Measurements from ENCODE around the gene CRLF2.
"Not testable (repeated sequence)": the region's sequence is repeated elsewhere in the genome, so short reads cannot be mapped to it uniquely, and the experiment has no call there.

CRLF2 gene

DNA sequence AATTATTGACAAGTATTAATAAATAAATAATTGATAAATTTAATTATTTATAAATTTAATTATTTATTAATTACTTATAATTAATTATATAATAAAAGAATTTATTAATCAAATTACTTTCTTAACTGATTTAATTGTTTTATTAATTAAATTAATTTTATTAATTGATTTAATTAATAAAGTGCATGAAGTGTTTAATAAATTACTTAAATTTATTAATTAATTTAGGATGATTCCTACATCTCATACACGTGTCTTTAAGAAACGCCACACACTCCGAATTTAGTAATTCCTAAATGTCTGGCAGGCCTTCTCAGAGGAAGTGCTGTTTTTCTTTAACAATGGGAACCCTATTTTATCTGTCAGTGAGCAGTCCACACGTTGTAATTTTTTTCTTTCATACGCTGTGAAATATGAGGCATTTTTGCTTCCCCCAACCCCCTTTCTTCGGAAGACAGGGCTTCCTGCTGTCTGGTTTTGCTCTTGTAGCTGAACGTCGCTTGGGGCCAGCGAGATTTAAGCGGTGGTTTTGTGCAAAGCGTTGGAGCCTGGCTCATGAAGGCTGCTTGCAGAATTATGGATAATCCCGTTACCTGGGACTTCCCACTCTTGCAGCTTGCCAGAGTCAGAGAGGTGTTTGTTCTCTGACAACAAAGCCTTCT is 46.8 kb downstream of the CRLF2 start:
- peak; percentile 14 for DNase-seq

DNA sequence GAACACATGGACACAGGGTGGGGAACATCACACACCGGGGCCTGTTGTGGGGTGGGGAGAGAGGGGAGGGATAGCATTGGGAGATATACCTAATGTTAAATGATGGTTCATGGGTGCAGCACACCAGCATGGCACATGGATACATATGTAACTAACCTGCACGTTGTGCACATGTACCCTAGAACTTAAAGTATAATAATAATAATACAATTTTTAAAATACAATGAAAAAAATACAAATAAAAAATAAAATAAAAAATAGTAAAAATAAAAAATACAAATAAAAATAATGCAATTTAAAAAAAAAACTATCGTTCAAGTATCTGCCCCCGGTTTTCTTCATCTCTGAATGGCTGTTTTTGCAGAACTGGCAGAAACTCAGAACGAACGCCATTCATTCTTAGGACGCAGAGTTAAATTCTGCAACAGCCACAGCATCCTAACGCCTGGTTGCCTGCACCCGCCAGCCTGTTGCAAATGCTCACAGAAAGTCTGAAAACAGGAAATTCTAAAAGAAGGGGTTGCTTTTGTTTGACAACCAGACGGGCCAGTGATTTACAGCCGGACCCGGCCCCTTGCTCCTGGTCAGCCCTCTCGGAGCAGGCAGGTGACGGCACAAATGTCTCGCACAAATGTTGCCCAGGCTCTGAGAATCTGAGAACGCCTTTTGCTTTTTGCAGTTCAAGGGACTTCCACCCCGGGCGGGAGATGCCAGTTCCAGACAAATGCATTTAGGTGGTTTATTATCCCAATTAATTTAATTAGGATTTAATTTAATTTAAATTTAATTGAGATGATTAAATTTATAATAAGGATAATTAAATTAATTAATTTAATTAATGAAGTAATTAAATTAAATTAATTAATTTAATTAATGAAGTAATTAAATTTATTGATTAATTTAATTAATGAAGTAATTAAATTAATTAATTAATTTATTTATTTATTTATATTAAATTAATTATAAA is 47.8 kb downstream of the CRLF2 start:
- no peak for DNase-seq

DNA sequence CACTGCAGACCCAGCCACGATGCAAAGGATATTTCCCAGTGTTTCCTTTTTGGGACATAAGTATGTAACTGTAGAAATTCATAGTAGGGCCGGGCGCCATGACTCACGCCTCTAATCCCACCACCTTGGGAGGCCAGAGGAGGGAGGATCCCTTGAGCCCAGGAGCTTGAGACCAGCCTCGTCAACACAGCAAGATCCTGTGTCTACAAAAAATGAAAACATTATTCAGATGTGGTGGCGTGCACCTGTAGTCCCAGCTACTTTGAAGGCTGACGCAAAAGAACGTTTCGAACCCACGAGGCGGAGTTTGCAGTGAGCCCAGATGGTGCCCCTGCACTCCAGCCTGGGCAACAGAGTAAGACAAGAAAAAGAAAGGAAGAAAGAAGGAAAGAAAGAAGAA is 49.2 kb downstream of the CRLF2 start:
- DNase-seq = no peak

DNA sequence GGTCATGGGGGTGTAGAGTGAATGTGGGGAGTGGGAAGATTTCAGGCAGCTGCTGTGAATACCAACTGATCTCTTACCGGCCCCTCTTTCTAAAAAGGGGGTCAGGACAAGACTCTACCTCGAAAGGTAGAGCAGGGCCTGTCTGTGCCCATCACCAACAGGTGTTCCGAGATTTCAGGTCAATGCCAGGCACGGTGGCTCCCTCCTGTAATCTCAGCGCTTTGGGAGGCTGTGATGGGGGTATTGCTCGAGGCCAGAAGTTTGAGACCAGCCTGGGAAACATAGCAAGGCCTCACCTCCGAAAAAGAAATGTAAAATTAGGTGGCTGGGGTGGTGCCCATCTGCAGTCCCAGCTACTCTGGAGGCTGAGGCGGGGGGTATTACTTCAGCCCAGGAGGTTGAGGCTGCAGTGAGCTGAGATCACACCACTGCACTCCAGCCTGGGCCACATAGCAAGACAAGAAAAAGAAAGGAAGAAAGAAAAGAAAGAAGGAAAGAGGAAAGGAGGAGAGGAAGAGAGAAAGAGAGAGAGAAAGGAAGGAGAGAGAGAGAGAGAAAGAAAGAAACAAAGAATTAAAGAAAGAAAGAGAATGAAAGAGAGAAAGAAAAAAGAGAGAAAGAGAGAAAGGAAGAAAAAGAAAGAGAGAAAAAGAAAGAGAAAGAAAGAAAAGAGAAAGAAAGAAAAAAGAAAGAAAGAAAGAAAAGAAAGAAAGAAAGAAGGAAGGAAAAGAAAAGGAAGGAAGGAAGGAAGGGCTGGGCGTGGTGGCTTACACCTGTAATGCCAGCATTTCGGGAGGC is 50.1 kb downstream of the CRLF2 start:
- DNase-seq = no peak

DNA sequence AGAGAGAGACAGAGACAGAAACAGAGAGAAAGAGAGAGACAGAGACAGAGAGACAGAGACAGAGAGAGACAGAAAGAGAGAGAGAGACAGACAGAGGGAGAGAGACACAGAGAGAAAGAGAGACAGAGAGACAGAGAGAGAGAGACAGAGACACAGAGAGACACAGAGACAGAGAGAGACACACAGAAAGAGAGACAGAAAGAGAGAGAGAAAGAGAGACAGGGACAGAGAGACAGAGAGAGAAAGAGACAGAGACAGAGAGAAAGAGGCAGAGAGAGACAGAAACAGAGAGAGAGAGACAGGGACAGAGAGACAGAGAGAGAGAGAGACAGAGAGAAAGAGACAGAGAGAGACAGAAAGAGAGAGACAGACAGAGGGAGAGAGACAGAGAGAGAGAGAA is 52.9 kb downstream of the CRLF2 start:
- no peak for DNase-seq

DNA sequence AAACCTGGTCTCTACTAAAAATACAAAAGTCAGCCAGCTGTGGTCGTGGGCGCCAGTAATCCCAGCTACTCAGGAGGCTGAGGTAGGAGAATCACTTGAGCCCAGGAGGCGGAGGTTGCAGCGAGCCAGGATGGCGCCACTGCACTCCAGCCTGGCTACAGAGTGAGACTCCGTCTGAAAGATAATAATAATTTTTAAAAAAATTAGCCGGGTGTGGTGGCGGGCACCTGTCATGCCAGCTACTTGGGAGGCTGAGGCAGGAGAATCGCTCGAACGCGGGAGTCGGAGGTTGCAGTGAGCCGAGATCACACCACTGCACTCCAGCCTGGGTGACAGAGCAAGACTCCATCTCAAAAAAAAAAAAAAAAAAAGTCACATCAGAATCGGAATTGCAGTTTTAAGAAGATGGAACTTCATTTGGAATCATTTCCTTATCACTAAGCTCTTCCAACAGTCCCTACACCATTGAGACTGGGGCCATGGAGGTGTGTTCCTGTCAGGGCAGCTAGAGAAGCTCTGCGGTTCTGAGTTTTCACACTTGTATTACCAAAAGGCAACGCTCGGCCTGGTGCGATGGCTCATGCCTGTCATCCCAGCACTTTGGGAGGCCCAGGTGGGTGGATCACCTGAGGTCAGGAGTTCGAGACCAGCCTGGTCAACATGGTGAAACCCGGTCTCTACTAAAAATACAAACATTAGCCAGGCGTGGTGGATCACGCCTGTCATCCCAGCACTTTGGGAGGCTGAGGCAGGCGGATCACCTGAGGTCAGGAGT is 55.6 kb downstream of the CRLF2 start:
- not testable (repeated sequence) for DNase-seq

DNA sequence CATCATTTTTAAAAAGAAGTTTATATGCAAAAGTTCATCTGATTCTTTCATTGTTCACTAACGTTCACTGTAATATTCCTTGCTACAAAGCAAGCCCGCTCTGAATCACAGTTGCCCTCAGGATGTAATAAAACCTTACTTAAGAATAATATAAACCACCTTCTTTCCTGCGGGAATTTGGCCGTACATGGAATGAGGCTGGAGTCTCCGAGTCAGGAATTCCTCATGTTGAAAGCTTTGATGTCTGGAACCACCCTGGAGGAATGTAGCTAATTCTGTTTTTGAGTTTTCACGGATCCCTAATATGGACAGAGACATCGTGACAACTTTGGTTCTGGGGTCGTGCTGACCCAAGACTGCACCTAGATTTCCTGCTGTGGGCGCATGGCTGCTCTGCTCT is 58.5 kb downstream of the CRLF2 start:
- no peak for DNase-seq

DNA sequence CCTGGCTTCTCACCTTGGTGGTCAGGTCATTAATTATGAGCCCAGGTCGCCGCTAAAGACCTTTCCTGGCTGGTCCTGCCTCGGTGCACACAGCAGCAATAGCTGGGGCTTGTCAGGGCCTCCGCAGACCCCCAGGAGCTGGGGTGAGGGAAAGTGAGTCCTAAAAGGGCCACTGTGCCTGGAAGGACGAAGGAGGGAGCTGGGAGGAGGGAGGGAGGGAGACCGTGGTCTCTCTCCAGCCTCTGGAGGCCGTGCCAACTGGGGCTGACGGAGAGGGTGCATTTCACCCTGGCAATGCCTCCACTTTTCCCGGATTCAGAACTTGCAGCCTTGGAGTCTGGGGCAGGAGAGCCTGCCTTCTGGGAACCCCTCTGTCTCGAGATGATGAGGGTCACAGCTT is 60.4 kb downstream of the CRLF2 start:
- DNase-seq = no peak

DNA sequence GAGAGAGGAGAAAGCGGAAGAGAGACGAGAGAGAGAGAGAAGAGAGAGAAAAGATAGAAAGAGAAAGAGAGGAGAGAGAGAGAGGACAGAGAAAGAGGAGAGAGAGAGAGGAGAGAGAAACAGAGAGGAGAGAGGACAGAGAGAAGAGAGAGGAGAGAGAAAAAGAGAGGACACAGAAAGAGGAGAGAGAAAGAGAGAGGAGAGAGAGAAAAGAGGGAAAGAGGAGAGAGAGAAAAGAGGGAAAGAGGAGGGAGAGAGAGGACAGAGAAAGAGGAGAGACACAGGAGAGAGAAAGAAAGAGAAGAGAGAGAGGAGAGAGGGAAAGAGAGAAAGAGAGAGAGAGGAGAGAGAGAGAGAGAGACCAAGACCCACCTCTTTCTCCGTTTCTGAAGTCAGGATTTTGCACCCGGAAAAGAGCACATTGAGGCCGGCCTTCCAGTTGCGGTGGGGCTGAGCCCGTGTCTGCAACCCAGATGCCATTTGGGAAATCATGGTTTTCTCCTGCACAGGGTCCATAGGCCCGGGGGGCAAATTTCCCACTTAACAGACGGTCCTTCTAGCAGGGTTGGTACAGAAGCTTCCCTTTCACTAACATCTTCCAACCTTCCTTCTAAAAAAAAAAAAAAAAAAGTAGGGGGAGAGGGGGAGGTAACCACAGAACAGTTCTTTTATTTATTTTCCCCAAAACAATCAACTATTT is 60.9 kb downstream of the CRLF2 start:
- no peak for DNase-seq

DNA sequence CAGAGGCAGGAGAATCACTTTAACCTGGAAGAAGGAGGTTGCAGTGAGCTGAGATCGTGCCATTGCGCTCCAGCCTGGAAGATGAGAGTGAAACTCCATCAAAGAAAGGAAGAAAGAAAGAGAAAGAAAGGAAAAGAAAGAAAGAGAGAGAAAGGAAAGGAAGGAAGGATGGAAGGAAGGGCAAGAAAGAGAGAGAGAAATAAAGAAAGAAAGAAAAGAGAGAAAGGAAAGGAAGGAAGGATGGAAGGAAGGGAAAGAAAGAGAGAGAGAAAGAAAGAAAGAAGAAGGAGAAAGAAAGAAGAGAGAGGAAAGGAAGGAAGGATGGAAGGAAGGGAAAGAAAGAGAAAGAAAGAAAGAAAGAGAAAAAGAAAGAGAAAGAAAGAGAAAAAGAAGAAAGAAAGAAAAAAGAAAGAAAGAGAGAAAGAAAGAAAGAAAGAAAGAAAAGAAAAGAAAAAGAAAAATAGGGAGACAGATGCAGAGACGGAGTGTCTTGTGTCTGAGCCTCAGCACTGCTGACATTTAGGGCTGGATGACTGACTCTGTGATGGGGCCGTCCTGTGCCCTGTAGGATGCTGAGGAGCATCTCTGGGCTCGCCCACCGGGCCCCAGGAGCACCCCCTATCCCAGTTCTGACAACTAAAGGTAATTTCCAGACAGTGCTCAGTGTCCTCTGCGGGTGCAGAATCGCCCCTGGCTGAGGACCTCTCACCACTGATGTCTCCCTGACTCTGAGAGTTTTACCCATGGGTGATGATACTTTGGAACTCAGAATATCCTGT is 61.7 kb downstream of the CRLF2 start:
- DNase-seq = no peak

DNA sequence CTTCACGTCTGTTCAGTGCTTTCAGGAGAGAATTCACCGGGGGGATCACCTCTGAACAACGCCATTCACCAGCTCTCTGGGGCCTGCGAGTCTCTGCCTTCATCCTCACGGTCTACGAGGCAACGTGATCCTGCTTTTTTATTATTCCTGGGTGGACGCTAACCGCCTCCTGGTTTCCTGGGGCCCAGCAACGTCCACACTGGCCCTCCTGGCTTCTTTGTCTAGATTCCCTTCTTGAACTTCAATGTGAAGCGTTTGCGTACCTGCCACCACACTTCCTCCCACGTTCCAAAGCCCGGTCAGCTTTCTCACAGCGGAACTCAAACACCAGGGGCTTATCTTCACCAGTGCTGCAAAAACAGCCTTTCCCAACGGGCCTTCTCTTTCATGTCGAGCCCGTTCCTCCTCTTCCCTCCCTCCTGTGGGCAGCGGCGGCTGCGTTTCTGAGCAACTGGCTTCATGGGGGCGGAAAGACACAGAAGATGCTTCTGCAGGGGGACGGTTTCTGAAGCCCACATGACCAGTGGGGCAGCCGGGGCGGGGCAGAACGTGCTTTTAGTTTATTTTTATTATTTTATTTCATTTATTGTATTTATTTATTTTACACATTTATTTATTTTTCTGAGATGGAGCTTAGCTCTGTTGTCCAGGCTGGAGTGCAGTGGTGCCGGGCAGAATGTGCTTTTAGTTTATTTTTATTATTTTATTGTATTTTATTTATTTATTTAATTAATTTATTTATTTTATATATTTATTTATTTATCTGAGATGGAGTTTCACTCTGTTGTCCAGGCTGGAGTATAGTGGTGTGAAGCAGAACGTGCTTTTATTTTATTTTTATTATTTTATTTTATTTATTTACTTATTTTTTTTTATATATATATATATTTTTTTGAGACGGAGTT is 64.6 kb downstream of the CRLF2 start:
- DNase-seq = no peak

DNA sequence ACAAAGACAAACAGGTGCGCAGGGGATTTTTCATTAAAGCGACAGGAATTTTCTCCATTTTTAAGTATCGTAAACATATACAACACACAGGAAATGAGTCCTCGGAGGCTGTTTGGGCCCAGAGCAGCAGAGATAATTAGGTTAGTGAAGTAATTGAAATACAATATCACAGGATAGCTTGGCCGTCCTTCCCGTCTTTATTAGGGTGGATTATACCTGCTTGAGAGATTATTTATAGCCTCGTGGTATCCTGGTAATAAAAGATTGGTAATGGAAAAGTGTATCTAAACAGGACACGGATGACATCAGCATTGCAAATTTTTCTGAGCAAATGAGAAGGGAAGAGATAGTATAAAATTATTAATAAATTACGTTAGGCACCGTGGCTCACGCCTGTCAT is 68.2 kb downstream of the CRLF2 start:
- no peak for DNase-seq
